Fibroblast of lung (primary cell): Measurements from ENCODE around the gene PCSK6.

ENCODE experiments used
- CTCF ChIP-seq, 2 donors: IDR thresholded peaks in 1 of 2; conservative IDR thresholded peaks in 1 of 2; 1 replicate in 1 of 2; 2 replicates in 1 of 2; pipeline ENCODE4 v1.5.1; 2011 to 2012; ENCODE audit warnings: low read length in 2 of 2, control low read depth in 1 of 2, inconsistent platforms in 1 of 2, low read depth in 1 of 2, mild to moderate bottlenecking in 1 of 2
- EZH2 ChIP-seq: IDR thresholded peaks from 2 replicates; pipeline ENCODE4 v1.5.1; 2012; ENCODE audit warnings: low read length, control low read depth, mild to moderate bottlenecking; ENCODE audit errors: missing control alignments

GRCh38 chr15:101495334-101496197 is 6.1 kb upstream of the PCSK6 start:
- TF ChIP-seq CTCF (conservative IDR thresholded peaks at IDR 0.05 in 1 of 2, IDR thresholded peaks at IDR 0.05 in 1 of 2; ENCODE audit: low read depth in 1 of 2, low read length in 2 of 2): no peak
- no peak for TF ChIP-seq EZH2
